Anterior cingulate cortex (tissue), 58 donors: ENCODE results near the gene HACD1.

ENCODE experiments used
- DNase-seq, 58 donors: peaks; one replicate each; lab custom pipeline; 2025; lab: John Stamatoyannopoulos, UW

Gene HACD1

GRCh38 chr10:17617031-17617911 is at the start of gene HACD1:
TSS of gene HACD1 (minus strand) at chr10:17617374. CDS start at chr10:17617339, 35 bp downstream.
- DNase-seq = peak in 54 of 58 donors; percentile 9 to 76 (median 38)

- peak in 6 of 58 donors; percentile 1 to 53 (median 2) for DNase-seq
Observed at GRCh38 chr10:17665747-17666146, 48.6 kb upstream of the HACD1 start.

GRCh38 chr10:17663450-17663849 is 46.3 kb upstream of the HACD1 start:
- DNase-seq = no peak

GRCh38 chr10:17662193-17663138 is 45.3 kb upstream of the HACD1 start:
- no peak for DNase-seq

GRCh38 chr10:17661510-17661909 is 44.3 kb upstream of the HACD1 start:
- DNase-seq = no peak

GRCh38 chr10:17660921-17661320 is 43.7 kb upstream of the HACD1 start:
- DNase-seq = no peak

- no peak for DNase-seq
Observed at GRCh38 chr10:17659365-17659764, 42.2 kb upstream of the HACD1 start.

- DNase-seq = no peak
Observed at GRCh38 chr10:17657103-17657500, 39.9 kb upstream of the HACD1 start.

GRCh38 chr10:17655567-17656146 is 38.5 kb upstream of the HACD1 start:
- no peak for DNase-seq

GRCh38 chr10:17655009-17655408 is 37.8 kb upstream of the HACD1 start:
- no peak for DNase-seq

GRCh38 chr10:17652585-17652984 is 35.4 kb upstream of the HACD1 start:
- no peak for DNase-seq

GRCh38 chr10:17651896-17652295 is 34.7 kb upstream of the HACD1 start:
- DNase-seq = no peak

- DNase-seq = no peak
Observed at GRCh38 chr10:17650416-17650815, 33.2 kb upstream of the HACD1 start.

- DNase-seq = no peak
Observed at GRCh38 chr10:17649836-17650235, 32.7 kb upstream of the HACD1 start.

GRCh38 chr10:17649052-17649451 is 31.9 kb upstream of the HACD1 start:
- no peak for DNase-seq

GRCh38 chr10:17648243-17649035 is 31.3 kb upstream of the HACD1 start:
- DNase-seq = no peak

- DNase-seq = peak in 1 of 58 donors; percentile 0
Observed at GRCh38 chr10:17647326-17647725, 30.2 kb upstream of the HACD1 start.

GRCh38 chr10:17645621-17646345 is 28.6 kb upstream of the HACD1 start:
- DNase-seq = no peak

- peak in 11 of 58 donors; percentile 26 to 70 (median 53) for DNase-seq
Observed at GRCh38 chr10:17644485-17644943, 27.3 kb upstream of the HACD1 start.
